Amniotic epithelial cell (primary cell): ENCODE measurements around the gene ADD2.

Source experiments
- DNase-seq: peaks from one replicate; pipeline ENCODE4 v3.0.0-alpha.2; 2010; ENCODE audit warnings: low read depth

The ADD2 gene

DNA sequence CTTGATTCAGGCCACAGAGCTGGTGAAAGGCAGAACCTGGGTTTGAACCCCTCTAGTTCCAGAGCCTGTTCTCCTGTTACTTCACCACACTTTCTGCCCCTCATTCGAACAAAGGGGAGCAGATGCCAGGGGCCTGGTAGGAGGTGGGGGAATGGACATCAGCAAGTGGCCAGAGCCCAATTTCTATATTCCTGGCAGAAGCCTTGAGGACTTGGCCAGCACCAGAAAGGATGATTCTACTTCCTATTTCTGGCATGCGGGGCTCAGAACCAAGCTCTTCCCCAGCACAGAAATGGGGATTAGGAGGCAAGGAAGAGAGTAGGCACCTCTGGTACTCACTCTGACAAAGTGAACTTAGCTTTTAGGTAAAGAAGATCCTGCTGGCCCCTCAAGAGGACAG, 49.3 kb downstream of the ADD2 start:
- no peak for DNase-seq

DNA sequence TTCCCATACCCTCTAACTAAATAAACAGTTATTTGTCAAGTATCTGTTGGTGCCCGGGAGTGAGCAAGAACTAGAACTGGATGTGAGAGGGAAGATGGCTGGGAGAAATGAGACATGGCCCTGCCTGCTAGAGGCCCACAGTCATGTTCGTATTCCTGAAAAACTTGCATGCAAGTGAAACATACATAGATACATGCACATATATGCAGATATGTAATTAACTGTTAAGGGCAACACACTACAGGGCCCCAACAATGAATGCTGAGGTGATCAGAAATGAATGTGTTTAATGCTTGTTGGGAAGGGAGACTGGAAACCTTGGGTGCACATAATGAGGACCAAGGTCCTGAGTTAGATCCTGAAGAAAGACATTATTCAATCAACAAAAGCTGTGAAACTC, 49.8 kb downstream of the ADD2 start:
- no peak for DNase-seq

DNA sequence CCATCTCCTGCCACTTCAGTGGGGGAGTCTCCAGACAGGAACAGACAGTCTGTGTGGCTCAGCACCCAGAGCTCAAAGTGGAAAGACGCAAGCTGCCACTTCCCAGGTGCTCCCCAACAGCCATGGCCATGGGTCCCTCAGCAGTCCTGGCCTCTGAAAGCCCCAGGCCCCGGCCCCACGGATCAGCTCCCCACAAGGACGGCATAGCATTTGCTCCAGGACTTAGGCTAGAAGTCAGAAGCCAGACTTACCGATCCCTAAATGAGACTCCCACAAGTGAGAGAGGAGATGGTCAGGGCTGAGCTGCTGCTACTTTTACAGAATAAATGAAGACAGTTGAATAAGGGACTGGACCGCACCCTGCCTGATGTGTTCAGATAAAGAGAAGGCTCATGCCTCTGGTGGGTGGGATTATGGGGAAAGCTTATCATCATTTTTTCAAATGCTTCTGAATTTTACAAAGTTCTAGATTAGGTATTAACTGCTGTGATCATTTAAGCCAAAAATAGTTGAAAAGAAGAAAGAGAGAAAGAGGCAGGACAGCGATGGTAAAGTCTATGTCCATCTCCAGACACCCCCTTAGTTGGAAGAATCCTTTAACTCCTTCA, 50.5 kb downstream of the ADD2 start:
- no peak for DNase-seq

DNA sequence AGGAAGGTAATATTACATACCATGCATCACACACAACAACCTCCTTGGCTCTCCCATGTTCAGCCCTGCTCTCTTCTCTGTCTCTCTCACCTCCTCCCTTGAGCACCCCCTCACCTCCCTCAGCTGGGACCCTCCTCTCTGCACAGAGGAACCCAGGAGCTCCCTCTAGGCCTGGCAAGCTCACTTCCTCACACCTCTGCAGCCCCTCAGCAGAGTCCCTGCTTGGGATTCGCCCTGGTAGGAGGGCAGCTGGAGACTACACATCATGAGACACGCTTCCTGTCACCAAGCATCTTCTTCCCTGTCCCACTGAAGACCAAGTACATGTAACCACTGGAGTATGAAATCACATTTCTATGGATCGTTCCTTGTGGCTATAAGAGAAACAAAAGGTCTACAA, 51.0 kb downstream of the ADD2 start:
- DNase-seq: no peak

DNA sequence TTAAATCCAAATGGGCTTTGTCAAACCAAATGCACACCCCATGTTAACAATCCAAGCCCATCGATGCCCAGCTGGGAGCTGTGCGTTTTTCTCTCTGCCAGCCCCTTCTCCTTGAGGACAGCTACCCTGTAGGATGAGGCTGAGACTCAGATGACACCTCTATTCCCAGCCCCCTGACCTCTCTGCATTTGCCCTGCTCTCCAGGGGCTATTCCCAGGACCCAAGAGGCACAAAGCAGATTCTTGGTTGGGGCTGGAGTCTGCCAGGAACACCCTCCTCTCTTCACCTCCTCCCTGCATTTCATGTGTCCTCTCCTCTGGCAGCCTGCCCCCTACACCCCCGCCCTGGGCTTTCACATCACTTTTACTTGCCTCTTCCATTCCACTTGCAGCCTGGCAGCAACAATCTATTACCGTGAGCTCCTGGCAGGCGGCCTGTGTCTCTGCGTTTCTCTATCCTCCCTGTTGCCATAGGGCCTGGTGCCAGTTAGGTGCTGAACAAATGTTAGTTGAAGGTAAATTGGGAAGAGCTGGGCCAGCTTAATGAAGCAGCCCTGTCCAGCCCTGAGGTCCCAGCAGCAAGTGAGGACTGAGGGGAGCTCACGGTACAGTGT, 51.8 kb downstream of the ADD2 start:
- no peak for DNase-seq

DNA sequence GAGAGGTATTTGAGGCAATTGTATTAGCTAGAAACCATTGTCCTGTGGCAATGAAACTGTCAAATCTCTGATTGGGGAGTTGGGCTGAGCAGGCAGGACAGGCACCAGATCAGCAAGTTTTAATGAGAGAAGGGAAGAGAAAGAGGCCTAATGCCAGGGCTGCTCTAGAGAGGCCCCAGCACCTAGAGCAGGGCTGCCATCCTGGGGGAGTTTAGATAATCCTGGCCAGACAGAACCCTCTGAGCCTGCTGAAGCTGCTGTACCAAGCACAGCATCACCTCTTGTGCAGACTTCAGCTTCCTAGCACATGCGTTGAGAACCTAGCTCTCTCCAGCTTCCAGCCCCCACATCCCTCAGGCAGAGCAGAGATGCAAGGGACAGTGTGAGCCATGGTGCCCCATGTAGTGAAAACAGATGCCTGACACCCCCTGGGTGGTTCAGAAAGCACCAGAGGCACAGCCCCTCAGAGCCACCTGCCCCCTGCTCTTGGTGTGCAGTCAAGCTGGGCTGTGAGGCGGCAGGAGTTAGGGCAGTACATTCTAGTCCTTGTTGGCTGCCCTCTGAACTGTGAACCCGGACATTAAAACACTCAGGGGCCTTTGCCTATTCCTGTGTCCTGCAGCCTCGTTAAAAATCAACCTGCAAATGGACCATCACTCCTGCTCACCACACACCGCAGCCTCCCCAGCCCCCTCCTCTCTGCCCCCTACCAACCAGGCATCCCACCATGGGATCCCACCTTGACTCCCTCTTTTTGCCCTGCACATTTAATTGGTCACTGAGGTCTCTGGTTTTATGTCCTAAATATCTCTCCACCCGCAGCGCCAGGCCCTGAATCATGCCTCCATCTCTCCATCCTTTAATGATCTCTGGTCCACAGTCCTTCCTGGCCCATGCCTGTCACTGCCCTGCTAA, 52.7 kb downstream of the ADD2 start:
- no peak for DNase-seq

DNA sequence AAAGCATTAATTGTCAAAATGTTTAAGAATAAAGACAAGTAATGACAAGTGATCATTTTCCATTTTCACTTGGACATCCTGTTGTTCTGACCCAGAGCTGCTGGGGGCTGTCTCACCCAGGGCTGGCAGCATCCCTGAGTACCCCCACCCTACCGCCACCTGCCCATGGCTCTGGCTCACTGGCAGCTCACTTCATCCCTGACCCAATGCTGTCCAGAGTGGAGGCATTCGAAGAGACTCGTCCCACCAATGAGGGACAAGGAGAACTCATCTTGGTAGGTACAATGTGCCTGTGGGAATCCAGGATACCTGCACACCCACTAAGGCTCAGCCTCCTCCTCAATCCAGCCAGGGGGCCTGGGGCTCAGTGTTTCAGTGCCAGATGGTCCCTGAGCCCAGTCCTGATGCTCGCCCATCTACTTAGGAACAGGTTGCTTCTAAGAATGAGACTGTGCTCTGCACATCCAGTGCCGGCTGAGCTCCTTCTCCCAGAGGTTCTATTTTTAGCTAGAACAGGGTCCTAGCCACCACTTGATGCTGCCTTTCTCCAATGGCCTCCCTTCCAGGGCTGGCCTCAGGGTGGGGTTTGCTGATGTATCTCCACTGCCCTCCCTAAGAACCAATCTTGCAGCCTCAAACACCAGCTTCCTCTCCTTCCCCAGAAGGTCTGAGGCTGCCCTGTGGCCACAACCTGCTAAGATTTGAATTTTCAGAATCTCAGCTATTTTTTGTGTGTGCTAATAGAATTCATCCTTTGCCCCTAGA, 53.7 kb downstream of the ADD2 start:
- DNase-seq: no peak

DNA sequence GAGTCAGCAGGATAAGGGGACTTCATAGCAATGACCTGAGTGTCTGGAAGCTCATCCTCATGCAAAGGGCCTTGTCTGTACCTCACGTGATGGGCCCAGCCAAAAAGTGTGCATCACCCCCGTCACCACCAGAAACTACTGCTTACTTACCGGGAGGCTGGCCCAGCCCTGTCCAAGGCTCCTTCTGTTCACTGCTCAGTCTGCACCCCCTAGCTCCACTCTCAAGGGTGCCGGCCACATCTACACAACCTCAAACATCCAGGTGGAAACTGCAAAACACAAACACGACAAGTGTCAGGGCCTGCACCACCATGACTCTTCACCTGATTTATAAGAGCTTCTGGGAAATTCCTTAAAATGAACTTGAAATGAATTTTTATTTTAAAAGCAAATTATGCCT, 55.1 kb downstream of the ADD2 start:
- DNase-seq: no peak

DNA sequence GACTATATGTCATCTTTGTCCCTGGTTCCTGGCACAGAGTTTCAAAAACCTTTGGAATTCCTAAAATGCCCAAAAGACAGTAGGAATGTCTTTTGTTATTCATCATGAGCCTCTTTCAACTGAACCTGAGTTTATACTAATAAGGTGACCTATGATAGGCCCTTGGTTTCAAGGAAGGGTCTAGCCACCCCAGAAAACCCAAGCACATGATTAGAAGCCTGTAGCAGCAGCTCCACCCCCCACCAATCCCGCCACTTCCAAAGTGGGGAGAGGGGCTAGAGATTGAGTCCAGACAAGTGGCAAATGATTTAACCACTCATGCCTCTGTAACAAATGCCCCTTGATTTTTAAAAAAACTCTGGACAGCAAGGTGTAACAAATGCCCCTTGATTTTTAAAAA, 56.8 kb downstream of the ADD2 start:
- no peak for DNase-seq

DNA sequence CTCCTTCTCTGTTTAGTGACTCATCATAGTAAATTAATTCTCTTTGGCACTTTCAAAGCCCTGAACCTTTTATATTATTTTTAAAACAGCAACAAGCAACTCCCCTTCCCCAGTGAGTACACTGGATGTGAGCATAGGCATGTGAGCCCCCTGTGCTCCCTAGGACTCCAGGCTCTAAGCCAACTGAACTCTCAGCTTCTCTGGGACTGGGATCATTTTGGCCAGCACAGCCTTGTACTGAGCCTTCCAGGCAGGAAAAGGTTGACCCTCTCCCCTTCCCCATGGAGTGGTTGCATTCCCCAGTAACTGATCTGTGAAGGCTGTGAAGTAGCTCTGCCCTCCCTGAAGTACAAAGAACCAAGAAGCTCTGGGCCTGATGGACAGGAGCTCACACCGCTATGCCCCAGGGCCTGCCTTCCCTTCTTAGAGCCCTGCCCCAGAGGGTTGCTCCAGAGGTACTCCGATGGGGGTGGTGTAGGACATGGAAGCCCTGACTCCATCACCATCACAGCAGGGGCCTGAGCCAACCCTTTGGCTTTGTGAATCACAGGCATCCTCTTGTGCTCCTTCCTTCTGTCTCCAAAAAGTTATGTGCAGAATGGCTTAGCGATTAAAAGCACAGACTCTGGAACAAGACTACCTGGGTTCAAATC, 57.8 kb downstream of the ADD2 start:
- DNase-seq: no peak

DNA sequence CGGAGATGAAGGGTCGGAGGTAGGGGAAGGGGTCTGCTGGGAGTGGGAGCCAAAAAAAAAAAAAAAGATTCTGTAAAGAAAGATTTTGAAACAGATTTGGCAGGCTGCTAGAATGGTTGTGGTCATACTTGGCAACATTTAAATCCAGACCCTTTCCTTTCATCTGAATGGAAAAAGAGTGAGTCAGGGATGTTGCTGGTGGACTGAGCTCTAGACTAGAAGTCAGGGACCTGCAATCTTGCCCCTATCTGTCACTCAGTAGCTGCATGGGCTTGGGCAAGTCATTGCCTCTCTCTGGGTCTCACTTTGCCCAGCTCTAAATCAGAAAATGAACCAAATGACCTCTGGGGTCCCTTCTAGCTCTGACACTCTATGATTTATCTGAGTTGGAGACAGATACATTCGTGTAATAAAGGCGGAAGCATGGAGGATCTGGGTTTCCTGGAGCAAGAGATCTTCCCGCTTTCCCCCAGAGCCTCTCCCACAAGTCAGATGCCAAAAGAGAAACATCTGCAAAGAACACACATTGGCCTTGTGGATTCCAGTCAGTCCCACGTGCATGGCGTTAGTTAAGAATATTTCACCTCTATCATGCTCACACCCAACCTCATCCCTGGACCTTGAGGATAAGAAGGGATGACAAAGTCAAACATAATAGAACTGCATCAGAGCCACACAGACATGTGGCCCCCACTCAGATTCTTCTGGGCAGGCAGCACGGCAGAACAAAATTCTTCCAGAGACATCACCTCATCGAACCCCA, 58.5 kb downstream of the ADD2 start:
- no peak for DNase-seq

DNA sequence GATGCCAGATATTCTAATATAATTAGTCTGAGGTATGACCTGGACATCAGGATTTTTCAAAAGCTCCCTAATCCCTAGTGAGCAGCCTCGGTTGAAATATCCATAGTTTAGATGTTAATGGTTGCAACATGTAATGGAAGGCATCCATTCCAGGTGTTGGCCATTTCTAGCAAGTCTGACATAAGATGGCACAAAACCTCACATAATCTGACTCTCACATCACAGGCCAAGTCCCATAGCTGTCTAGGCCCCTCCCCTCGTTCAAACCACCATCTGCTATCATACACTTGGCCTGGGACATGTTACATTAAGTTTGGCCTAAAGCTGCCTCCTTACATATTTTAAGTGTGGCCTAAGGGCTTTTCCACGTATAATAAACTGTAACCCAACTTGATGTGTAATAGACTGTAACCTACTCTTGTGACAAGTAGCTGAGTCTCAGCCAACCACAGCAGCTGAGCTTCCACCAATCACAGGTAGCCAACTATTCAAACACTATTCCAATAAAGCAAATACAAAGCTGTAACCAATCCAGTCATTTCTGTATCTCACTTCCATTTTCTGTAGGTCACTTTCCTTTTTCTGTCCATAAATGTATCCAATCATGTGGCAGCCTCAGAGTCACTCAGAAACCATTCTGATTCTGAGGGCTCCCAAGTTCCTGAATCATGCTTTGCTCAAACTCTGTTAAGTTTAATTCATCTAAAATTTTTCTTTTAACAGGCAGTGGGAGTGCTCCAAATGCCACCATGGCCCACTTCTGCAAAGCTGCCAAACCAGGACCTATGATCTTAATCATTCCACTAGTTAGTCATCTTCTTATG, 59.4 kb downstream of the ADD2 start:
- DNase-seq: no peak

DNA sequence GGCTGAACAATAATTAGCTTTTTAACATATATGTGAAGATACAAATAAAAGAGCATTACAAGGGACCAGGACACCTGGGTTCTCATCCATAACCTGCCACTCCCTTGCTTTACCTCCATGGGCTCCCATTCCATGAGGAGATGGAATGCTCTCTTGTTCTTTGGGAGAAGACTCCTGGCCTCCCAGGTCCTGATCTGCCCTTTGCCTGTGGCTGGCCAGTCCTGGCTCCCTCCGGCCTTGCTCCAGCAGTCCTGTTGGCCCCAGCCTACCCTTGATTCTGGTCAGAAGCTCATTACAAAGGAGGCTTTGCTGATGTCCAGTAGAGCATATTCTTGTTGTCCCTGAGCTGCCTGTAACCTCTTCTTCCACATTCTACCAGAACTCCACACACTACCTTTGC, 60.3 kb downstream of the ADD2 start:
- no peak for DNase-seq

DNA sequence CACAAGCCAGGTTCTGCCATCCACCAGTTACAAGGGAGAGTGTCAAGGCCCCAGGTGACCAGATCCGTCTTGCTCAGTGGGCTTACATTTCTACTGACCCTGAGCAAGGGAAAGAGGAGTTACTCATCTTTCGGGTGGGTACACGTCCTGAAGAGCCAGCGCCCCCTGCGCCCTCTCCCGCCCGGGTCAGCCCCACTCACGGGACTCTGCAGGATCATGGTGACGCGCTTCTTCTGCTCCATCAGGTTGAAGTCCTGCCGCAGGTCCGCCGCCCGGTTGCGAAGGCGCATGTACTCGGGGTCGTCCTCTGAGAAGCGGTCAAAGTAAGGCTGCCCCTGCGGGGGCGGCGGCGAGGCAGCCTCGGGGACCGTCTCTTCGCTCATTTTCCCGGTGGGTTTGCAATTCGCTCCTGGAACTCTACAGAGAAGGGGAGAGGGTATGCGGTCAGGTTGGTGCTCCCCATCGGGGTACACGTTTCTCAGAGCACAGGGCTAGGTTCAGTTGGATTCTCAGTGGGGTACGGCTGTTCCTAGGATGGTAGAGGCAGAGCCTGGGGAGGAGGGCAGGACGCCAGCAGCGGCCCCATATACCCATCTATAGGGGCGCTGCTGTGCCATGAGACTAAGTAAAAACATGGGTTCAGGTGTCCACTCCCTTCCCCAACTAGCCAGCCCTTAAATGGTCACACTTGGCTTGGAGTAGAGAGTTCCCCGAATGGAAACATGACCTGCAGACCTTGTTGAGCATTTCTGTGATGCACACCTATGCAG, 61.8 kb downstream of the ADD2 start:
- DNase-seq: no peak

DNA sequence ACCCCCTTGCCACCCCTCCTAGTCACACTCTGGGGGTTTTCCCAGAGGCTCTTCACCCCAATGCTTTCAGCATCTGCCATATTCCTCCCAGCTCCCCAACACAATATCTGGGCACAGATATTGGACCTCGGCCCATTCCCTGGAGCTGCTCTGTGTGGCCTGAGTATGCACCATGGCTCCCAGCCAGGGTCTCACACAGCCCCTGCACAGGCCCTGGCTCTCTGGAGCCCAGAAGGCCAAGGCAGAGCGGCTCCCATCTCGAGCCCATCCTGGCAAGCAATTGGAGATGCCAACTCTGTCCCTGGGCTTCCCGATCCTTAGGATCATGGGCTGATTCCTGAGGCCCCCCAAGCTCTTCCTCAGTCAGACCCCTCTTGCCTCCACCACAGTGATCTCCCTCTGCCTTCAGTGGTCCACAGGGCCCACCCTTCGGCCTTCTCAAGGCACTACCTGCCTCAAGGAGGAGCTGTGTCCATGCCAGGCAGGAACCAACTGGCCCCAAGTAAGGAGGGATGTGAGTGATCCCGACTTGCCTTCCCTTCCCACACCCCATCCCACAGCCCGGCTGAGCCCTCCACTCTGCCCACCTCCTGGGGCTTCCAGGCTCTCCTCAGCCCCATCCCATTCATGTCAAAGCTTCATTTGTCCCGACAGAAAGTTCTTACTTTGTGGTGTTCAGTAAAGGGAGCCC, 62.7 kb downstream of the ADD2 start:
- no peak for DNase-seq

DNA sequence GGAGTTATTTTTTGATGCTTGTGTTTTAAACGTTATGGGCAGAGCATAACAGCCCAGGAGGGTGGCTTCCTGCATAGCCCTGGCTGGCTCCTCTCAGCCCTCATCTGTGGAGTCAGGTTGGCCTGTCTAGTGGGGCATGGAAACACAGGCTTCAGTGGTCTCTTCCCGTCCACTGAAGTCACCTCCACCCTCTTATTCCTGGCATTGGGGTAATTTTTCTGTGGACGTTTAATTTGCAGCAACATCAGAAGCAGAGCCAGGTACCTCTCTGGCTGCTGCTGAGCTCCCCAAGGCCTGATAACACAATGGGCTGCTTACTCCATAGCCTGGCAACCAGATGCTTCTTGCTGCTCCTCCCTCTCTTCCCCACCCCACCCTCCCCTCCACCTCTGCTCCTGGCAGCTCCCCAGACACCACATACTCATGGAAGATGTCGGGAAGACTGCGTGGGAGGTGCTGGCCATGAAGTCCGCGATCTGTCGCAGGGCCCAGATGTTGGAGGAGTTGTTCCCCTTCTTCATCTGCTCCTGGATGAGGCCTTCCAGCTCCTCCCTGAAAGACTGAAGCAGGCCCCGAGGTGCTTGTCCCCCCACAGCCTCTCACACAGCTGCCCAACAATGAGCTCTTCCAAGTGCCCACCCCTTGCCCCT, 64.0 kb downstream of the ADD2 start:
- peak; percentile 12 for DNase-seq

DNA sequence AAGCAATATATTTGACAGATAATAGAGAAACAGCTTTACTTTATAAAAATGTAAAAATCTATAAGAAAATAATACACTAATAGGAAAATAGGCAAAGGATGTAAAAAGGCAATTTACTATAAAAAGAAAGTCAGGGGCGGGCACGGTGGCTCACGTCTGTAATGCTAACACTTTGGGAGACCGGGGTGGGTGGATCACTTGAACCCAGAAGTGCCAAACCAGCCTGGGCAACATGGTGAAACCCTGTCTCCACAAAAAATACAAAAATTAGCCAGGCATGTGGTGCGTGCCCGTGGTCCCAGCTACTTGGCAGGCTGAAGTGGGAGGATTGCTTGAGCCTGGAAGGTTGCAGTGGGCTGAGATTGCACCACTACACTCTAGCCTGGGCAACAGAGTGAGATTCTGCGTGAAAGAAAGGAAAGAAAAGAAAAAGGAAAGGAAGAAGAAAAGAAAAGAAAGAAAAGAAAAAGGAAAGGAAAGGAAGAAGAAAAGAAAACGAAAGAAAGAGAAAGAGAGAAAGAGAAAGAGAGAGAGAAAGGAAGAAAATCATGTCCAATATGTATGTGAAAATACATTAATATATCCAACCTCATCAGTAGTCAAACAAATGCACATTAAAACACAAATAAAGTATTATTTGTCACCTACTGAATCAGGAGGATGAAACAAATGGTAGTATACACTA, 65.1 kb downstream of the ADD2 start:
- DNase-seq: no peak

DNA sequence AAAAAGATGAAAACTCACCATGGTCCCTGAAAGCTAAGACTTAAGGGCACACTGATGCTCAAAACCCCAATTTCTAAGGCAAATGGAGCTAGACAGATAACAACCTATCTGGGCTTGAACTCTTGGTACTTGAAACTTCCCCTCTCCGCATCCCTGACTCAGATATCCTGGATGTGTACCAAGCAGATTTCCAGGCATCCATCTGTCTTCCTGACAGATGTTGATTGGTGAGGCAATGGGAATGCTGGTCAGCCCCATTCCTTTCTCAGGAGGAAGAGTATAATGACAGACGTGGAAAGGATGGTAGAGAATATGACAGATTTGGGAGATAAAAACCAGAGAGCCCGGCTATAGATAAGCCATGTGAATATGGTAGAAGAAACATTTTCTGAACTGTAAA, 69.2 kb downstream of the ADD2 start:
- DNase-seq: peak; percentile 33
